ELF-1 (cell line): ENCODE measurements around the gene DUSP1.
A peak's percentile ranks its signal among the peaks of the same experiment; 100 is the strongest.

ENCODE experiments used
- DNase-seq: peaks from one replicate; pipeline ENCODE4 v3.0.0-alpha.2; 2016; ENCODE audit warnings: low read depth, low spot score

DUSP1 gene

GRCh38 chr5:172762214-172763119, 8.5 kb downstream of the DUSP1 start:
- DNase-seq: peak; percentile 75

- no peak for DNase-seq
Measured at GRCh38 chr5:172760959-172761358, 10.0 kb downstream of the DUSP1 start.

- no peak for DNase-seq
Measured at GRCh38 chr5:172760136-172760535, 10.9 kb downstream of the DUSP1 start.

DNA sequence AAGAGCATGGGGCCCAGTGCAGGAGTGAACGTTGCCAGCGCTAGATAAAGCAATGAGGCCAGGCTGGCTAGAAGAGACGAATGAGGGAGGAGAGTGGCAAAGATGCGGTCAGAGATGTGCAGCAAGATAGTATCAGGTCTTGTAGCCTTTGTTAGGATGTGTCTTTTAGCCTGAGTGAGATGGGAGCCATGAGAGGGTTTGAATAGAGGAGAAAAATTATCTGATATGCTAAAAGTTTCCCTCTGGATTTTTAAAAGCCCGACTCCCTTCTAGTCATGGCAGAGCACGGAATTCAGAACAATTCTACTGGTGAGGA, 12.2 kb downstream of the DUSP1 start:
- no peak for DNase-seq

GRCh38 chr5:172758077-172758833, 12.7 kb downstream of the DUSP1 start:
- peak; percentile 67 for DNase-seq

- DNase-seq: no peak
Measured at GRCh38 chr5:172757394-172758010, 13.5 kb downstream of the DUSP1 start.

GRCh38 chr5:172756764-172757393, 14.1 kb downstream of the DUSP1 start:
- DNase-seq: no peak

GRCh38 chr5:172754596-172755356, 16.2 kb downstream of the DUSP1 start:
- no peak for DNase-seq

DNA sequence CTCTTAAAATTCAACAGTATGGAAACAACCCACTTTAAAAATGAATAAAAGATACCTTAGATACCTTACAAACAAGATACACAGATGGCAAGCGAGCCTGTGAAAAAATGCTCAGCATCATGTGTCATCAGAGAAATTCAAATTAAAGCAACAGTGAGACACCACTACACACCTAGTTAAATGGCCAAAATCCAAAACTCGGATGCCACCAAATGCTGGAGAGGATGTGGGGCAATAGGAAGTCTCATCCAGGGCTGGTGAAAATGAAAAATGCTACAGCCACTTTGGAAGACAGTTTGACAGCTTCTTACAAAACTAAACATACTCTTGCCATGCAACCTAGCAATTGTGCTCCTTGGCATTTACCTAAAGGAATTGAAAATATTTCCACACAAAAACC, 17.9 kb downstream of the DUSP1 start:
- no peak for DNase-seq

- DNase-seq: no peak
Measured at GRCh38 chr5:172751761-172752510, 19.1 kb downstream of the DUSP1 start.

DNA sequence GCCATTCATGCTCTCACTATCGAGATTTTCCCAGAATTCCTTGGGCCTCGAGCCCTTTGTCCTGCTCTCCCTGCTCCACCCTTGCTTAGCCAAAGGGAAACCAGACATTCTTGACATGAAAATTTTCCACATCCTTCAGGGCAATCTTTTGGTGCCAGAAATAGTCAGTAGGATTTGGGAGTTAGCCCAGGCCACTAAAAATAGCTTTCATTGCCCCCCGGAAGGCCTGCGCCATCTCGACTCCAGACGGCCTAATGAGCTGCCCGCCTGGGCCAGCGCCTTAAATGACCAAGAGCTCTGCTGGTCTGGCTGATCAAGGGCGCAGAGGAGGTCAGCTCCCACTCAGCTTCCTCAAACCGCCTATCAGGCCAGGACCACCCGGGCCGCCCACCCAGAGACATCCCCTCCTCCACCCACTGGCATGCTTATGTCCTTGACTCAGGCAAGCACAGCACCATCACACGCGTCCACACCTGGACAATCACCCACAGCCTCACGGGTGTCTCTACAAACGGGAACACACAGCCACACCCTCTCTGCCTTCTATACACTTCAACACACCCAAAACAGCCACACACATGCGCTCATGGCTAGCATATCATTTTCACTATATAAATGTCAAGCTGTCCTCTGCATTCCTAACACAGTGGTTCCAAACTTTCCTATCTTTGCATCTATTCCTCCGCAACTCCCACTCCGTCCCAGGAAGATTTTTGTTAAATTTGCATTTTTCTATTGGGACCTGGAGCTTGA, 20.9 kb downstream of the DUSP1 start:
- DNase-seq: no peak

DNA sequence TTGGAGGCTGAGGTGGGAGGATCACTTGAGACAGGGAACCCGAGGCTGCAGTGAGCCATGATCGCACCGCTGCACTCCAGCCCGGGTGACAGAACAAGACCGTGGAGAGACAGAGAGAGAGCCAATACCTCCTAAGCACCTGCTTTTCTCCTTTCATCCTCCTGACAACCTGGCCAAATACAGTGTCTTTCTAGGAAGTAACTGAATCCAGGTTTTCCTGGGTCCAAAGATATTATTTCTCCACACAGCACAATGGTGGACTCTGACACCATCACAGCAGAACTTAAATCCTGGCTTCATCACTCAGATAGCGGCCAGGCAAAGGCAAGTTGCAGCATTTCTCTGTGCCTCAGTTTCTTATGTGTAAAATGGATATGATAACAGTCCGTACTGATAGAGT, 21.9 kb downstream of the DUSP1 start:
- DNase-seq: no peak

- DNase-seq: peak; percentile 87
Measured at GRCh38 chr5:172748341-172748843, 22.6 kb downstream of the DUSP1 start.

DNA sequence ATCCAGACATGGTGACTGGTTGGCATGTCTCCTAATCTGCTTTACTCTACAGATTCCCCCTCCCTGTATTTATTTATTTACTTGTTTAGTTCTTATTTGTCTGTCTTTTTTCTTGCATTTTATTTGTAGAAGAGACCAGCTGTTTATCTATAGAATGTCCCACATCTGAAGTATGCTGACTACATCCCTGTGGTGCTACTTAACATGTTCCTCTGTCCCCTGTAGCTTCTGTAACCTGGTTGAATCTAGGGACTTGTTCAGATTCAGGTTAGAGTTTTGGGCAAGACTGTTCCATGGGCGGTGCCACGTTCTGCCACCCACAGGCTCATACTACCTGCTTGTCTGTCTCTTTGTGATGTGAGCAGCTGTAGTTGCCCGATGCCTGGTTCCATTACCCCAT, 23.5 kb downstream of the DUSP1 start:
- DNase-seq: no peak

DNA sequence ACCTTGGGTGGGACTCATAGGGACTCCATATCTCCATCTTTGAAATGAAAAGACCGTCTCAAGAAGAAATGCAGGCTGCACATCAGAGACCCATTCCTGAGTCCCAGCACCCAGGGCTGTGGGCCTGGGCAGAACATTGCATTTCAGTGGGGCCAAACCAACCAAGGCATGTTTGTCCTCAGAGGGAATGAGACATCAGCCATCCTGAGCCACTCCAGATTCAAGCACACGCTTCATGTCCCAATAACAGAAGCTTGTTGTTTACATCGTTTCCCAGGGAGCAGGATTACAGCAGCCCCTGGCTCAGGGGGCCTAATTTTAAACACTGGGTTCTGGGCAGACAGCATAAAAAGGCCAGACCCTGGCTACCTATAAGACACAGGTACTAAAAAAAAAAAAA, 24.3 kb downstream of the DUSP1 start:
- no peak for DNase-seq

- DNase-seq: no peak
Measured at GRCh38 chr5:172745838-172746237, 25.2 kb downstream of the DUSP1 start.

GRCh38 chr5:172745406-172745805, 25.6 kb downstream of the DUSP1 start:
- no peak for DNase-seq

GRCh38 chr5:172744123-172745104, 26.6 kb downstream of the DUSP1 start:
- no peak for DNase-seq
